ENCODE results near the gene STX1A.

Gene STX1A

DNA sequence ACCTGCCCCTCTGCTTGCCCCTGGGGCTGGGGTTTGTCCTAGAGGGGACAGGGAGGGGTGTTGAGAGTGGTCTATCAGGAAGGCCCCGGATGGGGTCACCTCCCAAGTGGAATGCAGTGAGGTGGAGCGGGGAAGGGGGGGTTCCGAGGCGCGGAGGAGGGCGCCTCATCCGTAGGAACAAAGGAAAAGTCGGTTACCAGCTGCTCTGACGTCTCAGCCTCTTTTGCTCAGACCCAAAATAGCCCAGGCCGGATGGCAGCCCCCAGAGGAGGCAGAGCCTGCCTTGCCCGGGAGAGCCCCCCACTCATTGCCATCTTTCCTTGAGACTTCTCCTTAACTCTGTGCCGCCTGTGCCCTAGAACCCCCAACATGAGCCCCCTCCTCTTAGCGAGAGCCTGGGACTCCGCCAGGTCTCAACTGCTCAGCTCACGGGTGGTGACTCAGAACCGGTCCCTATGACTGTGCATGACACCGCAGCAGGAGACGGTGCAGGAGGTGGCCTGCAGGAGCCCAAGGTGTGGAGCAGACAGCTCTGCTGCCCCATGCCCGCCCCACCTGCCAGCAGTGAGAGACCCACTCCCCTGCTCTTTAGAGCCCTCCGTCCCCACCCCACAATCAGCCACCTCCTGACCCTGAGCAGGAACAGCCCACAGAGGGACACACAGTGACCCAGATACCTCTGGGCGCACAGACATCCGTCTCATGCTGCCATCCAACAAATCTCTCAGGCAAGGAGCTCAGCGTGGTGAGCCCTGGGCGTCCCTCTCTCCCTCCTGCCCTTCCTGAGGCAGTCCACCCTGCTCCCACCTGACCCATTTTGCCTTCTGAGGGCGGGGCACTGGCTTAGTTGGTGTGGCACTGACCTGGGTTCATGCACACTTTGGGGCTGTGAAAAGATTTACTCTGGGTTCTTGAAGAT lies 13.1 kb downstream of the STX1A start:
- H3K4me3 ChIP-seq (ENCODE audit: low read length): no peak overlapping the region
- TF ChIP-seq ZNF274 (IDR thresholded peaks at IDR 0.05; ENCODE audit: low read depth, low read length): no peak

DNA sequence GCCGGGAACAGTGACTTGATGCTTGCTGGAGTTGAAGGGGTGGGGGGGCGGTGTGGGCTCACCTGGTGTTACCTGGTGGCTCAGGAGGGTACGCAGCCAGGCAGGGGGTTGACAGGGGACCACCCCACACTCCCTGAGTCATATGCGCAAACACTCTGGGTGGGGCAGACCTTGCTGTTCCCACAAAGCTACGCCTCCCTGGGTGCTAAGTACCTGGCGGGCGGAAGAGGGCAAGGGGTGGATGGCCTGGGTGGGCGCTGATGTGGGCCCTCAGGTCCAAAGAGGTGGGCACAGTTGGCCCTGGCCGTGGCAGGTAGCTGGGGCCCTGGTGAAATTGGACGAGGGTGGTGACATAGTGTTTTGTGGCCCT lies 13.9 kb downstream of the STX1A start:
- TF ChIP-seq ZNF274 (IDR thresholded peaks at IDR 0.05; ENCODE audit: low read depth, low read length): no peak
- no peak overlapping the region for H3K4me3 ChIP-seq (ENCODE audit: low read length)

DNA sequence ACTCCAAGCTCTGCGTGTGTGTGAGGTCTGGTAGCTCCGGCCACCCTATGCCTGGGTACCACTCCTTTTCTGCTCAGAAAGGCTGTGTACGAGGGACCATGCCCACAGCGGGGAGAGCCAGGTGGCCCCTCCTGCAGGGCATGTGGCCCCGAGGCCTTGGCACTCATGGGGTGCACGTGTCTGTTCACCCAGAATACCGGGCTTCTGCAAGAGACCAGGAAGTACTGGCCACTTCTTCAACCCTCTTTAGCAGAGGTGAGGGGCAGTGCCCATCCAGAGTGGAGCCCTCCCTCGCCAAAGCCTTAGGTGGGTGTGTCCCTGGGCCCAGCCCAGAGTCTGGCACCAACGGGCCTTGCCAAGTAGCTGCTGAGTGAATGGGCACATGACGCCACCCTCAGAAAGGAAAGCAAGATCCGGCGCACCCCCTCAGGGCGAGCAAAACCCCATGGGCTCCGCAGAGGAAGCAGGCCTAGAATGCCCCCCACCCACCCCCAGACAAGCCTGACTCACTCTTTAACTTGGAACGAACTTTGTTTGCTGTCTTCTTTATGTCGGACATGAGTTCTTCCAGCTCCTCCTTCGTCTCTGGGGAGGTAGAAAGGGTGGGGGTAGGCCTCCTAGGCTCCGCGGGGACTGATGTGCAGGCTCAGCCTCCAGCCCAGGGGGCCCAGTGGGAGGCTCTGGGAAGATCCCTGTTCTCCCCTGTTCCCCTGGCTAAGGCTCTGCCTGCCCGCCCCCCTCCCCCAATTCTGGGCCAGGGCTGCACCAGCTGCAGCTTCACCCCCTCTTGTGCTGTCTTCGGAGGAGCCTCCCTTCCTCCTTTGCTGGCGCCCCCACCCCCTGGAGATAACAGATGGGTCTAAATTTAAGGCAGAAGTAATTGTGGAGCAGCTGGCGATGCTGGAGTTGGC lies 14.6 kb downstream of the STX1A start:
- no peak overlapping the region for H3K4me3 ChIP-seq (ENCODE audit: low read length)
- no peak for TF ChIP-seq ZNF274 (IDR thresholded peaks at IDR 0.05; ENCODE audit: low read depth, low read length)

DNA sequence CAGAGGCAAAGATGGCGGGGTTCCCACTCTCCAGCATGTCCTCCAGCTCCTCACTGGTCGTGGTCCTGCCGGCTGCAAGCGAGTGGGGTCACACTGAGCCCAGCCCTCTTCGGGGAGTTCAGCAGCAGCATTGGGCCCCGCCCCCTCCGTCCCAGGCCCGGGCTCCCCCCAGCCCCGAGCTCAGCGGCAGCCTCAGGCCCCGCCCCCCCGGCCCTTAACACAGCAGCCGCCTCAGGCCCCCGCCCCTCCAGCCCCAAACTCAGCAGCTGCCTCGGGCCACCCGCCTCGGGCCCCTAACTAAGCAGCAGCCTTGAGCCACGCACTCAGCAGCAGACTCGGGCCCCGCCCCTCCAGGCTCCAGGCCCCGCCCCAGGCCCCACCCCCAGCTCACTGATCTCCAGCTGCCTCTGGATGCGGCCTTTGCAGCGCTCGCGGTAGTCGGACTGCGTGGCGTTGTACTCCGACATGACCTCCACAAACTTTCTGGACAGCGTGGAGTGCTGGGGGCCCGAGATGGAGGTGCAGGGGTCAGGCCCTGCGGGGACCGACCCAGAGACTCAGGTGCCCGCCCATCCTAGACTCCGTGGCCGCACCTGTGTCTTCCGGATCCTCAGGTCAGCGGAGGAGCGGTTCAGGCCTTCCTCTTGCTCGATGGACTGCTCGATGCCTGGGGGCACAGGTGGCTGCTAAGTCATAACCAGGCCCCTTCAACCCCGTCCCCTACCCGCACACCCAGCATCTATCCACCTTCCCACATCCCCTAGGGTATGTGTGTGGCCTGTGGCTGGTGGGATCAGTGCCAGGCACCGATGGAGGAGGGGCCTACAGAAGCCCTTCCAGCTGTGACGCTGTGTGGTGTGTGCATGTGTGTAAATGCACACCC lies 15.5 kb downstream of the STX1A start:
- H3K4me3 ChIP-seq (ENCODE audit: low read length): no peak overlapping the region
- no peak for TF ChIP-seq ZNF274 (IDR thresholded peaks at IDR 0.05; ENCODE audit: low read depth, low read length)

DNA sequence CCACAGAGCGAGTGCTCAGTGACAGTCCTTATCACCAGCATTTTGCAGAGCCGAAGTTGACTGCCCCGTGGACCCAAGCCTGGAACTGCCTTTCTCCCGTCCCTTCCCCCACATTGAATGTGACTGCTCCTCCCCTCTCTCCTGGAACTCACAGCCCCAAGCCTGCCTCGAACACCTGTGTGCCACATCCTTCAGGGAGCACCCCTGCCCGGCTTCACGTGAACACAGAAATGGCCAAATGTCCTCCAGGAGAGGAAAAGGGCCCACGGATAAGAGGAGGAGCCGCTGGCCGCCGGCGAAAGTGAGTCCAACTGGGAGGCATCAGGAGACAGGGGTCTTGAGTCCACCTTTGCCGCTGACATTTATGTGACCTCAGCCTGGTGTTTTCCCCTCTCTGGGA lies 16.2 kb downstream of the STX1A start:
- TF ChIP-seq ZNF274 (IDR thresholded peaks at IDR 0.05; ENCODE audit: low read depth, low read length): no peak

DNA sequence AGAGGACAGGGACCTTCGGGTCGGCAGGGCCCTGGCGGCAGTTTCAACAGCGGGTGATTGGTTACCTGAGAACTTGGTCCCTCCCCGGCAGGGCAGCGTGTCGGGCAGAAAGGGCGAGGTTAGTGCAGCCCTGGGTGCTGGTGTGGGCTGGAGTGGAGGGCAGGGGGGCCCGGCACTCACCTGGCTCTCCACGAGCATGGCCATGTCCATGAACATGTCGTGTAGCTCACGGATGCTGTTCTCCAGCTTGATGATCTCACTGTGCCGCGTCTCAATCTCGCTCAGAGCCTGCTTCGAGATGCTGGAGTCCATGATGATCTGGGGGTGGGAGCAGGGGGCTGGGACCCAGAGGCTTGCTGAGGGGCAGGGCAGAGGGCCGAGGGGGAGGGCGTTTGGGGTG lies 16.8 kb downstream of the STX1A start:
- TF ChIP-seq ZNF274 (IDR thresholded peaks at IDR 0.05; ENCODE audit: low read depth, low read length): no peak
- H3K4me3 ChIP-seq (ENCODE audit: low read length): no peak overlapping the region

More for the DNA sequence above, 16.2 kb downstream of the STX1A start:
- H3K4me3 ChIP-seq (ENCODE audit: low read length): no peak overlapping the region

DNA sequence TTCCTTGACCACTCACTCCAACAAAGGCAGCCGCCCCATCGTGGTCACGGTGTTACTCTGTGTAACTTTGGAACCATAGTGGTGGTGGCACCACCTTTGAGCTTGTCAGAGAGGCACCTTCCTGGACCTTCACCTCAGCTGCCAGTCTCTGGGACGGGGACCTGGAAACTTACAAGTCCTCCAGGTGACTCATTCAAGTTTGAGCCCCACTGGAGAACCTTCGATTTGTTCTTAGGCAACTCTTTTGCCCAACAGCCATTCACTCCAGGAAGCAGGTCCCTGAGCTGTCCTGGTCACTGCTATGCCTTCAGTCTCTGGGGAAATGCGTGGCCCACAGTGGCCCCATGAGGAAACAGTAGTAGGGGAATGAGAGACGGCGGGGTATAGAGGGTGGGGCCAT lies 17.2 kb downstream of the STX1A start:
- TF ChIP-seq ZNF274 (IDR thresholded peaks at IDR 0.05; ENCODE audit: low read depth, low read length): no peak
- H3K4me3 ChIP-seq (ENCODE audit: low read length): no peak overlapping the region

DNA sequence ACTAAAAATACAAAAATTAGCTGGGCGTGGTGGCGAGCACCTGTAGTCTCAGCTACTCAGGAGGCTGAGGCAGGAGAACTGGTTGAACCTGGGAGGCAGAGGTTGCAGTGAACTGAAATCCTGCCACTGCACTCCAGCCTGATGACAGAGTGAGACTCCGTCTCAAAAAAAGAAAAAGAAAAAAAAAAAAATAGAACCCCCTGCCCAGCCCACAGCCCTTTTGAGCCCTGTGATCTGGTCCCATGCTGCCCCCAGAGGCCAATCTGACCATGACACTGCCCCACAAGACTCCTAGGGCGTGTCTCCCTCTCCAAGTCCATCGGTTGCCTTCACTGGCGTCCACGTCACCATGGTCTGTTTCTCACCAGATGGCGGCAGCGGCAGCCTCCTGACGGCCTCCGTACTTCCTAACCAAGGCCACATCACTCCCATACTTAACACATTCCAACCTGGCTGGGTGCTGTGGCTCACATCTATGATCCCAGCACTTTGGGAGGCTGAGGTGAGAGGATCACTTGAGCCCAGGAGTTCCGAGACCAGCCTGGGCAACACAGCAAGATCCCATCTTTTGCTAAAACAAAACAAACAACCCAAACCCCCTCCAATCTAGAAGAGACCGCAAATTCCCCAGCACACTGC lies 18.0 kb downstream of the STX1A start:
- no peak overlapping the region for H3K4me3 ChIP-seq (ENCODE audit: low read length)
- no peak for TF ChIP-seq ZNF274 (IDR thresholded peaks at IDR 0.05; ENCODE audit: low read depth, low read length)

DNA sequence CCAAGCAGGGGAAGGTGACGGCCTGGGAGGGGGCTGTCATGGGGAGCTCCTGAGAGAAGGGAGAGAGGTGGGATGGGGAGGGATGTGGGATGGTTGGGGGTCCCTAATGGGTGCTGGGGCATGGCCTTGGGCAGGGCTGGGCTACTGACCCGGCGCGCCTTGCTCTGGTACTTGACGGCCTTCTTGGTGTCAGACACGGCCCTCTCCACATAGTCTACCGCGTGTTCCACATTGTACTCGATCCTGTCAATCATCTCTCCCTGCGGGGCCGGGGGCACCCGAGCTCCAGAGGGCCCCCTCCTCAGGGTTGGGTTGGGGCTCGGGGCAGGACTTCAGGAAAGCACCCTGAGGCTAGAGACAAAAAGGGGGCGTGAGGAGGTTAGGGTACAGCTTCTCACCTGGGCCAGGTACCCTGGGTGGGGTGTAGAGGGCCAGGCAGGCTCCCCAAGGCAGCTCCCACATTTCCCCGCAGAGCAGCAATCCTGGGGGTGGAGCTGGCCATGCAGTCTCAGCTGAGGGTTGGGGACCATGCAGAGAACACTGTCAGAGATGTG lies 18.8 kb downstream of the STX1A start:
- TF ChIP-seq ZNF274 (IDR thresholded peaks at IDR 0.05; ENCODE audit: low read depth, low read length): no peak
- H3K4me3 ChIP-seq (ENCODE audit: low read length): no peak overlapping the region

DNA sequence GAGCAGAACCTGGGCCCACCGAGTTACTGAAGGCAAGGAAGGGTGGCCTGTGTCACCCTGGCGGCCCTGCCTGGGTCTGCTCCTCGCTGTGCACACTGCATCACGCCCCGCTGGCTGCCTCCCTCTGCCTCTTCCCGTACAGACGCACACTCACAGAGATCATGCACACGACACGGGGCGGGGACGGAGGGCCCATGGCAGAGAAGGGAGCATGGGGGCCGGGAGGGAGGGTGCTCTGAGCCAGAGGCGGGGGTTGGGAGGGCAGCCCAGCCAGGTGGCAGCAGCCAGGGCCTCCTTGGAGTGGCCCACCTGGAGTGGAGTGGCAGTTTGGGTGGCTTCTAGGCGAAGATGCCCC lies 19.4 kb downstream of the STX1A start:
- H3K4me3 ChIP-seq (ENCODE audit: low read length): no peak overlapping the region
- no peak for TF ChIP-seq ZNF274 (IDR thresholded peaks at IDR 0.05; ENCODE audit: low read depth, low read length)

DNA sequence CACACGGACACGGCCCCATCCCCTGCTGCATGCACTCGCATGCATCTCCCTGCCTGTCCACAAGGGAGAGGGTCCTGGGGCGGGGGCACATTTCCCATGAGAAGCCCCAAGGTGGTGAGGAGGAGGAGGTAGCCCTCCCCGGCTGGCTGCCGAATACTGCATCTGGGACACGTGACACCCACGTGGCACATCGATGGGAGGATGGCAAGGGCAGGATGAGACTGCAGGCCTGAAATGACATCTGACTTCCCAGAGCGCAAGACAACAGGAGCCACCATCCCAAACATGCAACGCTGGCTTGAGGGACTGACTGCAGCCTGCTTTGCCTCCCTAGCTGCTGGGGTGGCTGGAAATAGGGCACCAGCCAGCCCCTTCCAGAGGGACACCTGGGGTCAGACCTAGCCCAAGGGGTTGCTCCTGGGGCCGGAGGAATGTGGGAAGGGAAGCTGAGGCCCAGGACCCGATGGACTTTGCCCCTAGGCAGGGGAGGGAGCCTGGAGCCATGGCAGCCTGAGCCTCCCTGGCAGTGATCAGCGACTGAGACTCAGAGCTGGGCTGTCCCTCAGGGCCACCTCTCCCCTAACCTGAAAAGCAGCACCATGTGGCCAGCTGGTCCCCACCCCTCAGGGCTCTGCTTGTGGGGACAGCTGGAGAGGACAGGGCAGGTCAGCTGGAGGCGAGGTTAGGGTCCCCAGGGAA lies 19.9 kb downstream of the STX1A start:
- no peak overlapping the region for H3K4me3 ChIP-seq (ENCODE audit: low read length)
- TF ChIP-seq ZNF274 (IDR thresholded peaks at IDR 0.05; ENCODE audit: low read depth, low read length): no peak

DNA sequence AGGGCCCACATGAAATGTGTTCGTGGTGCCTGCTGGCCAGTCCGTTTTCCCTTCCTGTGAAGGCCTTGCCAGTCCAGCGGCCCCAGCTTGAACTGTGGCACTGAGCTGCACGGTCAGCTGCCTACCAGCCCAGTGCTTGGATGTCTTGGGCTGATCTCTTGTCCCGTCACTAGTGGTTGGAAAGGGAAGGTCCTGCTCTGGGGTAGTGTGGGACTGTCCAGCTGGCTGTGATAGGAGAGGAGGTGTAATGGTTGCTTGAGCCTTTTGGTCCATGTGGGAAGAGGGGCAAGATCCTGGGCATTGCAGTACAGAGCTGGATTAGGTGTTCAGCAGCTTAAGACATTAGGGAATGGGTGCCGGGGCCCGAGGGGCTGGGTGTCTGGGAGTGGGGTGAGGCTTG lies 21.1 kb downstream of the STX1A start:
- no peak for TF ChIP-seq ZNF274 (IDR thresholded peaks at IDR 0.05; ENCODE audit: low read depth, low read length)

DNA sequence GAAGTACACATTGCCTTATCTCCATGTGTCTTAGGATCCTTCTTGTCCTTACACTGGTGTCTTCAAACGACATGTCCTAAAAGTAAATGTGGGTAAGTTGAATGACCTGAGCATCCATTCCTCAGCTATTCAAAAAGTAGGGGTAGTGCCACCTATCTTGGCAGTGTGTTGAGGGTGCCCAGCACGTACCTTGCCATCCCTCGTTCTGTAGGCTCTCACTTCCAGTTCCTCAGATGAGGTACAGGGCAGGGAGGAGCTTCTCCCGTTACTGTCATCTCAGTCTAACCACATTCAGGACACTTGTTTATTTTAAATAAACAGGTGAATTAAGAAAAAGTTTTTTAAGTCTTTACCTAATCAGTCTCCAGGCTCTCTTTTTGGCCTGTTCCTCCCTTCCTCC lies 23.1 kb downstream of the STX1A start:
- no peak overlapping the region for H3K4me3 ChIP-seq (ENCODE audit: low read length)
- no peak for TF ChIP-seq ZNF274 (IDR thresholded peaks at IDR 0.05; ENCODE audit: low read depth, low read length)

More for the DNA sequence above, 21.1 kb downstream of the STX1A start:
- no peak overlapping the region for H3K4me3 ChIP-seq (ENCODE audit: low read length)
